GM23338 (cell line): Measurements from ENCODE around the gene PTP4A1. TPM values are rescaled to one million over a fixed set of nuclear protein-coding genes. Genes with fewer than 3 reads are reported as not detected.

Experiments used
- ATAC-seq: fragments of 200-7000 bp; cut with Tn5 transposase; 3 replicates; pipeline ENCODE4 v1.9.1; 2020
- DNase-seq: peaks from one replicate; pipeline ENCODE4 v3.0.0-alpha.2; 2015; ENCODE audit warnings: low spot score
- H2AFZ ChIP-seq: fragments of 200-600 bp; sonication (generic); 2 replicates; pipeline ENCODE4 v1.8.0; 2016; ENCODE audit warnings: antibody characterized with exemption, mild to moderate bottlenecking, moderate library complexity
- H3F3A ChIP-seq: fragments of 200-600 bp; sonication (generic); replicated peaks from 2 replicates; pipeline ENCODE4 v1.8.0; 2017; ENCODE audit warnings: antibody characterized with exemption, mixed run types, low read depth
- H3K27ac ChIP-seq: fragments of 200-600 bp; sonication (generic); 2 replicates; pipeline ENCODE4 v1.6.1; 2016; ENCODE audit warnings: low read depth
- H3K27me3 ChIP-seq: fragments of 200-600 bp; sonication (generic); 2 replicates; pipeline ENCODE4 v1.8.0; 2016; ENCODE audit warnings: mild to moderate bottlenecking, mixed run types, moderate library complexity; ENCODE audit not compliant: insufficient read depth
- H3K36me3 ChIP-seq: fragments of 200-600 bp; sonication (generic); 2 replicates; pipeline ENCODE4 v1.8.0; 2016; ENCODE audit warnings: mild to moderate bottlenecking; ENCODE audit not compliant: insufficient read depth
- H3K4me1 ChIP-seq: fragments of 200-600 bp; sonication (generic); 2 replicates; pipeline ENCODE4 v1.8.0; 2016; ENCODE audit warnings: mild to moderate bottlenecking, moderate library complexity; ENCODE audit not compliant: insufficient read depth
- H3K4me2 ChIP-seq: fragments of 200-600 bp; sonication (generic); 2 replicates; pipeline ENCODE4 v1.7.1; 2017; ENCODE audit warnings: mixed run types
- H3K4me3 ChIP-seq: fragments of 200-600 bp; sonication (generic); 2 replicates; pipeline ENCODE4 v1.6.1; 2016; ENCODE audit warnings: mixed run types
- H3K79me2 ChIP-seq: fragments of 200-600 bp; sonication (generic); replicated peaks from 2 replicates; pipeline ENCODE4 v1.8.0; 2017; ENCODE audit warnings: mild to moderate bottlenecking; ENCODE audit not compliant: insufficient read depth
- H3K9me2 ChIP-seq: fragments of 200-600 bp; sonication (generic); 2 replicates; pipeline ENCODE4 v1.8.0; 2017; ENCODE audit not compliant: insufficient read depth
- H4K20me1 ChIP-seq: fragments of 200-600 bp; sonication (generic); replicated peaks from 2 replicates; pipeline ENCODE4 v1.8.0; 2017; ENCODE audit warnings: mild to moderate bottlenecking; ENCODE audit not compliant: insufficient read depth
- H3K27ac Mint-ChIP-seq: 2 replicates; pipeline ENCODE4 v1.8.0; 2020; ENCODE audit warnings: inconsistent platforms, mild to moderate bottlenecking, moderate library complexity, mixed read lengths
- H3K27me3 Mint-ChIP-seq: 3 replicates; pipeline ENCODE4 v1.8.0; 2022; ENCODE audit warnings: low read depth, mild to moderate bottlenecking, moderate library complexity, mixed read lengths, inconsistent platforms; ENCODE audit not compliant: insufficient read depth, poor library complexity
- H3K36me3 Mint-ChIP-seq: 3 replicates; pipeline ENCODE4 v1.8.0; 2021; ENCODE audit warnings: low read depth, mild to moderate bottlenecking, inconsistent platforms, moderate library complexity, mixed read lengths
- H3K4me1 Mint-ChIP-seq: 3 replicates; pipeline ENCODE4 v1.8.0; 2020; ENCODE audit warnings: mild to moderate bottlenecking, inconsistent platforms, mixed read lengths
- H3K4me3 Mint-ChIP-seq: 3 replicates; pipeline ENCODE4 v1.8.0; 2021; ENCODE audit warnings: moderate library complexity, mild to moderate bottlenecking, inconsistent platforms, mixed read lengths
- H3K9me3 Mint-ChIP-seq: 3 replicates; pipeline ENCODE4 v1.8.0; 2020; ENCODE audit warnings: moderate library complexity, mild to moderate bottlenecking, inconsistent platforms, mixed read lengths
- CREB1 ChIP-seq: fragments of 250-450 bp; sonication (Bioruptor Pico); IDR thresholded peaks from 2 replicates; pipeline ENCODE4 v1.5.0; 2020; ENCODE audit warnings: low read depth, mild to moderate bottlenecking, moderate library complexity
- EZH2 ChIP-seq: fragments of 200-600 bp; sonication (generic); IDR thresholded peaks from one replicate; pipeline ENCODE4 v1.8.0; 2017; ENCODE audit warnings: antibody characterized with exemption, mild to moderate bottlenecking, low read depth; ENCODE audit not compliant: unreplicated experiment
- EZH2phosphoT487 ChIP-seq: fragments of 200-600 bp; sonication (generic); IDR thresholded peaks from one replicate; pipeline ENCODE4 v1.8.1; 2018; ENCODE audit warnings: antibody characterized with exemption; ENCODE audit not compliant: unreplicated experiment
- JUNB ChIP-seq: IDR thresholded peaks from one replicate; pipeline ENCODE4 v1.6.1; 2016; ENCODE audit warnings: antibody characterized with exemption; ENCODE audit not compliant: unreplicated experiment
- POLR2AphosphoS5 ChIP-seq: IDR thresholded peaks from 2 replicates; pipeline ENCODE4 v1.6.1; 2016; ENCODE audit warnings: antibody characterized with exemption, low read depth
- STAT1 ChIP-seq: IDR thresholded peaks from one replicate; pipeline ENCODE4 v1.6.1; 2016; ENCODE audit warnings: antibody characterized with exemption; ENCODE audit not compliant: unreplicated experiment
- ZNF114 ChIP-seq: fragments of 250-450 bp; sonication (Bioruptor Pico); IDR thresholded peaks from 2 replicates; pipeline ENCODE4 v1.5.0; 2020; ENCODE audit warnings: mild to moderate bottlenecking, moderate library complexity
- polyA plus RNA-seq: library from polyadenylated mRNA; unstranded; fragments of >200 nt; fragmentation: Nextera tagmentation; extraction: Ambion mirVana; gene quantifications from 2 replicates; pipeline ENCODE4 v1.2.1, GENCODE V29; 2016
- total RNA-seq: library from RNA; depleted of rRNA; stranded (reverse); fragments of >200 nt; shearing (Covaris generic); gene quantifications from 2 replicates; pipeline ENCODE4 v1.2.3, GENCODE V29; 2014
- TF ChIP-seq, protein P1 (sequence below): IDR thresholded peaks from 2 replicates; pipeline ENCODE4 v1.6.1; 2016; ENCODE audit warnings: antibody characterized with exemption
- TF ChIP-seq, protein P2 (sequence below), 2 experiments: fragments of 200-600 bp in 1 of 2; sonication (generic) in 1 of 2; conservative IDR thresholded peaks; 2 replicates each; pipeline versions ENCODE4 v1.5.1 to v1.6.1; 2016 to 2017; ENCODE audit warnings: antibody characterized with exemption in 2 of 2, low read depth in 2 of 2, mild to moderate bottlenecking in 2 of 2, moderate library complexity in 1 of 2
- TF ChIP-seq, protein P3 (sequence below): fragments of 250-450 bp; sonication (Bioruptor Pico); IDR thresholded peaks from 2 replicates; pipeline ENCODE4 v1.5.0; 2020; ENCODE audit warnings: mild to moderate bottlenecking, moderate library complexity

The PTP4A1 gene
- total and polyA plus RNA-seq, 2 experiments from 2014 or later = 99.0 to 102 TPM

DNA sequence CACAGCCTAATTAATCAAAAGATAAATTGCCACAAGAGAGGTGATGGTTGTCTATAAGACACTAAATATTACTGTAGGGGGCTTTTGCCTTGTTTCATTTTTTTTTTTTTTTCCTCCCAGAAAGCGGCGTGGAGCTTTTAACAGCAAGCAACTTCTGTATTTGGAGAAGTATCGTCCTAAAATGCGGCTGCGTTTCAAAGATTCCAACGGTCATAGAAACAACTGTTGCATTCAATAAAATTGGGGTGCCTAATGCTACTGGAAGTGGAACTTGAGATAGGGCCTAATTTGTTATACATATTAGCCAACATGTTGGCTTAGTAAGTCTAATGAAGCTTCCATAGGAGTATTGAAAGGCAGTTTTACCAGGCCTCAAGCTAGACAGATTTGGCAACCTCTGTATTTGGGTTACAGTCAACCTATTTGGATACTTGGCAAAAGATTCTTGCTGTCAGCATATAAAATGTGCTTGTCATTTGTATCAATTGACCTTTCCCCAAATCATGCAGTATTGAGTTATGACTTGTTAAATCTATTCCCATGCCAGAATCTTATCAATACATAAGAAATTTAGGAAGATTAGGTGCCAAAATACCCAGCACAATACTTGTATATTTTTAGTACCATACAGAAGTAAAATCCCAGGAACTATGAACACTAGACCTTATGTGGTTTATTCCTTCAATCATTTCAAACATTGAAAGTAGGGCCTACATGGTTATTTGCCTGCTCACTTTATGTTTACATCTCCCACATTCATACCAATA is 7.8 kb downstream of the PTP4A1 start:
- no peak for DNase-seq
- Histone ChIP-seq H4K20me1 (peaks cover 26% of the 10 kb centered on the region), H3K4me2 (no peak overlapping the region), H3K27me3 (no peaks in the 10 kb centered on the region), H3K79me2 (peaks cover 33% of the 10 kb centered on the region), H3K4me1 (peaks cover 1% of the 10 kb centered on the region), H3K9me2 (no peaks in the 10 kb centered on the region), H3K27ac (no peak overlapping the region), H3F3A (no peaks in the 10 kb centered on the region), H2AFZ (no peak overlapping the region), H3K4me3 (no peak overlapping the region), H3K36me3 (peaks cover 59% of the 10 kb centered on the region)
- Mint-ChIP-seq H3K4me3 (no peak overlapping the region), H3K36me3 (peaks cover 56% of the 10 kb centered on the region), H3K9me3 (no peaks in the 10 kb centered on the region), H3K27me3 (peaks cover 4% of the 10 kb centered on the region), H3K4me1 (peaks cover 3% of the 10 kb centered on the region; the same call in 2 of the 3 replicates), H3K27ac (no peak overlapping the region)
- TF ChIP-seq STAT1 = no peak
- TF ChIP-seq, protein P1, sequence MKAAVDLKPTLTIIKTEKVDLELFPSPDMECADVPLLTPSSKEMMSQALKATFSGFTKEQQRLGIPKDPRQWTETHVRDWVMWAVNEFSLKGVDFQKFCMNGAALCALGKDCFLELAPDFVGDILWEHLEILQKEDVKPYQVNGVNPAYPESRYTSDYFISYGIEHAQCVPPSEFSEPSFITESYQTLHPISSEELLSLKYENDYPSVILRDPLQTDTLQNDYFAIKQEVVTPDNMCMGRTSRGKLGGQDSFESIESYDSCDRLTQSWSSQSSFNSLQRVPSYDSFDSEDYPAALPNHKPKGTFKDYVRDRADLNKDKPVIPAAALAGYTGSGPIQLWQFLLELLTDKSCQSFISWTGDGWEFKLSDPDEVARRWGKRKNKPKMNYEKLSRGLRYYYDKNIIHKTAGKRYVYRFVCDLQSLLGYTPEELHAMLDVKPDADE = no peak
- TF ChIP-seq JUNB = no peak
- TF ChIP-seq, protein P2, sequence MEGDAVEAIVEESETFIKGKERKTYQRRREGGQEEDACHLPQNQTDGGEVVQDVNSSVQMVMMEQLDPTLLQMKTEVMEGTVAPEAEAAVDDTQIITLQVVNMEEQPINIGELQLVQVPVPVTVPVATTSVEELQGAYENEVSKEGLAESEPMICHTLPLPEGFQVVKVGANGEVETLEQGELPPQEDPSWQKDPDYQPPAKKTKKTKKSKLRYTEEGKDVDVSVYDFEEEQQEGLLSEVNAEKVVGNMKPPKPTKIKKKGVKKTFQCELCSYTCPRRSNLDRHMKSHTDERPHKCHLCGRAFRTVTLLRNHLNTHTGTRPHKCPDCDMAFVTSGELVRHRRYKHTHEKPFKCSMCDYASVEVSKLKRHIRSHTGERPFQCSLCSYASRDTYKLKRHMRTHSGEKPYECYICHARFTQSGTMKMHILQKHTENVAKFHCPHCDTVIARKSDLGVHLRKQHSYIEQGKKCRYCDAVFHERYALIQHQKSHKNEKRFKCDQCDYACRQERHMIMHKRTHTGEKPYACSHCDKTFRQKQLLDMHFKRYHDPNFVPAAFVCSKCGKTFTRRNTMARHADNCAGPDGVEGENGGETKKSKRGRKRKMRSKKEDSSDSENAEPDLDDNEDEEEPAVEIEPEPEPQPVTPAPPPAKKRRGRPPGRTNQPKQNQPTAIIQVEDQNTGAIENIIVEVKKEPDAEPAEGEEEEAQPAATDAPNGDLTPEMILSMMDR (conservative IDR thresholded peaks at IDR 0.05; ENCODE audit: low read depth in 2 of 2) = no peak
- no peak for TF ChIP-seq EZH2
- TF ChIP-seq CREB1 (CRISPR knock-in tag) = no peak
- no peak for TF ChIP-seq POLR2AphosphoS5
- TF ChIP-seq ZNF114 (CRISPR knock-in tag) = no peak
- TF ChIP-seq, protein P3, sequence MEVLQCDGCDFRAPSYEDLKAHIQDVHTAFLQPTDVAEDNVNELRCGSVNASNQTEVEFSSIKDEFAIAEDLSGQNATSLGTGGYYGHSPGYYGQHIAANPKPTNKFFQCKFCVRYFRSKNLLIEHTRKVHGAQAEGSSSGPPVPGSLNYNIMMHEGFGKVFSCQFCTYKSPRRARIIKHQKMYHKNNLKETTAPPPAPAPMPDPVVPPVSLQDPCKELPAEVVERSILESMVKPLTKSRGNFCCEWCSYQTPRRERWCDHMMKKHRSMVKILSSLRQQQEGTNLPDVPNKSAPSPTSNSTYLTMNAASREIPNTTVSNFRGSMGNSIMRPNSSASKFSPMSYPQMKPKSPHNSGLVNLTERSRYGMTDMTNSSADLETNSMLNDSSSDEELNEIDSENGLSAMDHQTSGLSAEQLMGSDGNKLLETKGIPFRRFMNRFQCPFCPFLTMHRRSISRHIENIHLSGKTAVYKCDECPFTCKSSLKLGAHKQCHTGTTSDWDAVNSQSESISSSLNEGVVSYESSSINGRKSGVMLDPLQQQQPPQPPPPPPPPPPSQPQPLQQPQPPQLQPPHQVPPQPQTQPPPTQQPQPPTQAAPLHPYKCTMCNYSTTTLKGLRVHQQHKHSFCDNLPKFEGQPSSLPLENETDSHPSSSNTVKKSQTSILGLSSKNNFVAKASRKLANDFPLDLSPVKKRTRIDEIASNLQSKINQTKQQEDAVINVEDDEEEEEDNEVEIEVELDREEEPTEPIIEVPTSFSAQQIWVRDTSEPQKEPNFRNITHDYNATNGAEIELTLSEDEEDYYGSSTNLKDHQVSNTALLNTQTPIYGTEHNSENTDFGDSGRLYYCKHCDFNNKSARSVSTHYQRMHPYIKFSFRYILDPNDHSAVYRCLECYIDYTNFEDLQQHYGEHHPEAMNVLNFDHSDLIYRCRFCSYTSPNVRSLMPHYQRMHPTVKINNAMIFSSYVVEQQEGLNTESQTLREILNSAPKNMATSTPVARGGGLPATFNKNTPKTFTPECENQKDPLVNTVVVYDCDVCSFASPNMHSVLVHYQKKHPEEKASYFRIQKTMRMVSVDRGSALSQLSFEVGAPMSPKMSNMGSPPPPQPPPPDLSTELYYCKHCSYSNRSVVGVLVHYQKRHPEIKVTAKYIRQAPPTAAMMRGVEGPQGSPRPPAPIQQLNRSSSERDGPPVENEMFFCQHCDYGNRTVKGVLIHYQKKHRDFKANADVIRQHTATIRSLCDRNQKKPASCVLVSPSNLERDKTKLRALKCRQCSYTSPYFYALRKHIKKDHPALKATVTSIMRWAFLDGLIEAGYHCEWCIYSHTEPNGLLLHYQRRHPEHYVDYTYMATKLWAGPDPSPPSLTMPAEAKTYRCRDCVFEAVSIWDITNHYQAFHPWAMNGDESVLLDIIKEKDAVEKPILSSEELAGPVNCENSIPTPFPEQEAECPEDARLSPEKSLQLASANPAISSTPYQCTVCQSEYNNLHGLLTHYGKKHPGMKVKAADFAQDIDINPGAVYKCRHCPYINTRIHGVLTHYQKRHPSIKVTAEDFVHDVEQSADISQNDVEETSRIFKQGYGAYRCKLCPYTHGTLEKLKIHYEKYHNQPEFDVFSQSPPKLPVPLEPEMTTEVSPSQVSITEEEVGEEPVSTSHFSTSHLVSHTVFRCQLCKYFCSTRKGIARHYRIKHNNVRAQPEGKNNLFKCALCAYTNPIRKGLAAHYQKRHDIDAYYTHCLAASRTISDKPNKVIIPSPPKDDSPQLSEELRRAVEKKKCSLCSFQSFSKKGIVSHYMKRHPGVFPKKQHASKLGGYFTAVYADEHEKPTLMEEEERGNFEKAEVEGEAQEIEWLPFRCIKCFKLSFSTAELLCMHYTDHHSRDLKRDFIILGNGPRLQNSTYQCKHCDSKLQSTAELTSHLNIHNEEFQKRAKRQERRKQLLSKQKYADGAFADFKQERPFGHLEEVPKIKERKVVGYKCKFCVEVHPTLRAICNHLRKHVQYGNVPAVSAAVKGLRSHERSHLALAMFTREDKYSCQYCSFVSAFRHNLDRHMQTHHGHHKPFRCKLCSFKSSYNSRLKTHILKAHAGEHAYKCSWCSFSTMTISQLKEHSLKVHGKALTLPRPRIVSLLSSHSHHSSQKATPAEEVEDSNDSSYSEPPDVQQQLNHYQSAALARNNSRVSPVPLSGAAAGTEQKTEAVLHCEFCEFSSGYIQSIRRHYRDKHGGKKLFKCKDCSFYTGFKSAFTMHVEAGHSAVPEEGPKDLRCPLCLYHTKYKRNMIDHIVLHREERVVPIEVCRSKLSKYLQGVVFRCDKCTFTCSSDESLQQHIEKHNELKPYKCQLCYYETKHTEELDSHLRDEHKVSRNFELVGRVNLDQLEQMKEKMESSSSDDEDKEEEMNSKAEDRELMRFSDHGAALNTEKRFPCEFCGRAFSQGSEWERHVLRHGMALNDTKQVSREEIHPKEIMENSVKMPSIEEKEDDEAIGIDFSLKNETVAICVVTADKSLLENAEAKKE (CRISPR knock-in tag) = no peak
- no peak for TF ChIP-seq EZH2phosphoT487
- ATAC-seq = no peak
